ENCODE data around the gene COPE. TPM values are rescaled to one million over a fixed set of nuclear protein-coding genes. Genes with fewer than 3 reads are reported as not detected.

COPE gene
- total and polyA plus RNA-seq, 2 of the 4 experiments (the other 2 are of a cell fraction): 347 to 461 TPM

DNA sequence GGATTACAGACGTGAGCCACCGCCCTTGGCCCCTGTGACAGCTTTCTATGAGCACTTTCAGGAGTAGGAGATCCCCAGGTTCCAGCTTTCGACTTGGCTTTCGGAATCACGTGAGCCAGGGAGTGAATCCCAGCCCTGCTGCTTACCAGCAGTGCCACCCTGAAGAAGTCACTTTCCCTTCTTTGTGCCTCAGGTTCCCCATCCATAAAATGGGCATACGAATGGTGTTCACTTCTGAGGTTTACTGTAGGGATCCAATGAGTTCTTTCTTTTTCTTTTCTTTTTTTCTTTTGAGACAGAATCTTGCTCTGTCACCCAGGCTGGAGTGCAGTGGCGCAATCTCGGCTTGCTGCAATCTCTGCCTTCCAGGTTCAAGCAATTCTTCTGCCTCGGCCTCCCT, 26.1 kb upstream of the COPE start:
- TF ChIP-seq, protein P1, sequence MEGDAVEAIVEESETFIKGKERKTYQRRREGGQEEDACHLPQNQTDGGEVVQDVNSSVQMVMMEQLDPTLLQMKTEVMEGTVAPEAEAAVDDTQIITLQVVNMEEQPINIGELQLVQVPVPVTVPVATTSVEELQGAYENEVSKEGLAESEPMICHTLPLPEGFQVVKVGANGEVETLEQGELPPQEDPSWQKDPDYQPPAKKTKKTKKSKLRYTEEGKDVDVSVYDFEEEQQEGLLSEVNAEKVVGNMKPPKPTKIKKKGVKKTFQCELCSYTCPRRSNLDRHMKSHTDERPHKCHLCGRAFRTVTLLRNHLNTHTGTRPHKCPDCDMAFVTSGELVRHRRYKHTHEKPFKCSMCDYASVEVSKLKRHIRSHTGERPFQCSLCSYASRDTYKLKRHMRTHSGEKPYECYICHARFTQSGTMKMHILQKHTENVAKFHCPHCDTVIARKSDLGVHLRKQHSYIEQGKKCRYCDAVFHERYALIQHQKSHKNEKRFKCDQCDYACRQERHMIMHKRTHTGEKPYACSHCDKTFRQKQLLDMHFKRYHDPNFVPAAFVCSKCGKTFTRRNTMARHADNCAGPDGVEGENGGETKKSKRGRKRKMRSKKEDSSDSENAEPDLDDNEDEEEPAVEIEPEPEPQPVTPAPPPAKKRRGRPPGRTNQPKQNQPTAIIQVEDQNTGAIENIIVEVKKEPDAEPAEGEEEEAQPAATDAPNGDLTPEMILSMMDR (conservative IDR thresholded peaks at IDR 0.05; ENCODE audit: low read depth, low read length): no peak
- TF ChIP-seq RAD21 (IDR thresholded peaks at IDR 0.05; ENCODE audit: low read length) (no peak), MAZ (IDR thresholded peaks at IDR 0.05; ENCODE audit: borderline replicate concordance, low read depth, low read length) (no peak), NFE2L2 (IDR thresholded peaks at IDR 0.05; ENCODE audit: low read depth, low read length) (no peak), POLR2A (IDR thresholded peaks at IDR 0.05; ENCODE audit: low read depth, low read length) (no peak), CEBPB (IDR thresholded peaks at IDR 0.05; ENCODE audit: low read depth, low read length) (no peak), RFX5 (IDR thresholded peaks at IDR 0.05; ENCODE audit: low read depth, low read length) (no peak), MXI1 (IDR thresholded peaks at IDR 0.05; ENCODE audit: borderline replicate concordance, low read depth, low read length) (no peak), BHLHE40 (IDR thresholded peaks at IDR 0.05; ENCODE audit: low read depth, low read length) (no peak), FOS (IDR thresholded peaks at IDR 0.05; ENCODE audit: low read depth, low read length) (no peak)
- no peak for DNase-seq
- Histone ChIP-seq H3K18ac (ENCODE audit: low read depth, low read length) (no peak overlapping the region), H3K4me1 (ENCODE audit: control insufficient read depth, insufficient read depth, low read length) (peaks cover 3% of the 10 kb centered on the region), H3K14ac (replicated peaks; ENCODE audit: low read depth, low read length) (no peak overlapping the region), H3K27ac (ENCODE audit: insufficient read depth, low read length) (no peak overlapping the region), H2BK15ac (ENCODE audit: low read depth, low read length) (no peak overlapping the region), H2AK5ac (ENCODE audit: low read depth, low read length) (no peak overlapping the region), H3K9me3 (ENCODE audit: control insufficient read depth, insufficient read depth, low read length) (no peaks in the 10 kb centered on the region), H3K56ac (ENCODE audit: extremely low read depth, insufficient read depth, low read length) (no peak overlapping the region), H3K4me3 (ENCODE audit: insufficient read depth, low read depth, low read length) (no peak overlapping the region), H3K36me3 (ENCODE audit: control insufficient read depth, insufficient read depth, low read length) (peaks cover 6% of the 10 kb centered on the region; the same call in 1 of the 2 replicates), H2BK20ac (ENCODE audit: low read depth, low read length) (no peak overlapping the region), H3K4ac (ENCODE audit: low read depth, low read length) (no peak overlapping the region), H2AFZ (replicated peaks; ENCODE audit: low read length, poor library complexity) (no peak overlapping the region), H3K79me1 (ENCODE audit: low read depth in 1 of 2, low read length in 2 of 2) (peaks cover 2 to 15% of the 10 kb centered on the region in 2 experiments), H3K9me1 (ENCODE audit: insufficient read depth, low read length) (no peaks in the 10 kb centered on the region), H3K23ac (ENCODE audit: low read depth, low read length) (no peak overlapping the region), H4K5ac (ENCODE audit: low read depth, low read length) (no peak overlapping the region), H2AK9ac (replicated peaks; ENCODE audit: low read depth, low read length, poor library complexity) (no peak overlapping the region), H3K9ac (ENCODE audit: low read depth, low read length) (no peak overlapping the region), H4K91ac (ENCODE audit: insufficient read depth, low read depth, low read length) (no peak overlapping the region), H2BK5ac (ENCODE audit: low read depth, low read length, poor library complexity, severe bottlenecking) (no peak overlapping the region), H4K8ac (ENCODE audit: low read depth in 2 of 2, low read length in 2 of 2) (no peak overlapping the region), H3K27me3 (ENCODE audit: control insufficient read depth, insufficient read depth, low read length) (no peaks in the 10 kb centered on the region), H3K4me2 (ENCODE audit: low read depth, low read length) (no peak overlapping the region), H2BK120ac (ENCODE audit: low read depth, low read length) (no peak overlapping the region), H4K20me1 (ENCODE audit: insufficient read depth, low read length) (no peaks in the 10 kb centered on the region)
- WGBS, 2 experiments (ENCODE audit: extremely low coverage in 2 of 2, insufficient read length in 1 of 2): 100% methylated on average over 1 of the region's 9 CpGs; no CpG with 5 or more reads in 1 of the 2 experiments
- in situ Hi-C loops (cut with MboI; ENCODE audit: low sequenced_read_pairs): no loop called here
- CTCF ChIA-PET: interaction anchor here (0.8 kb wide), 1 partner anchor 51 kb away, joined by 3 read pairs; no protein-coding TSS in a partner anchor
- intact Hi-C loops (cut with micrococcal nuclease): no loop called here
- no peak for ATAC-seq (ENCODE audit: low read depth)
- BruUV-seq (replicated peaks): no TSS peak
- POLR2A ChIA-PET (ENCODE audit: unreplicated experiment): no interaction called here
- dilution Hi-C loops (cut with HindIII; ENCODE audit: low sequenced_read_pairs, unreplicated experiment): no loop called here
